ENCODE data around the gene HOXB3.
"Not testable (repeated sequence)": the region's sequence is repeated elsewhere in the genome, so short reads cannot be mapped to it uniquely, and the experiment has no call there.

HOXB3 gene

GRCh38 chr17:48527547-48527932 lies 62.5 kb downstream of the HOXB3 start:
- no peak for DNase-seq (ENCODE audit: low read depth, low spot score)

- no peak for DNase-seq (ENCODE audit: low read depth, low spot score)
Measured at GRCh38 chr17:48526608-48527546, 63.2 kb downstream of the HOXB3 start.

DNA sequence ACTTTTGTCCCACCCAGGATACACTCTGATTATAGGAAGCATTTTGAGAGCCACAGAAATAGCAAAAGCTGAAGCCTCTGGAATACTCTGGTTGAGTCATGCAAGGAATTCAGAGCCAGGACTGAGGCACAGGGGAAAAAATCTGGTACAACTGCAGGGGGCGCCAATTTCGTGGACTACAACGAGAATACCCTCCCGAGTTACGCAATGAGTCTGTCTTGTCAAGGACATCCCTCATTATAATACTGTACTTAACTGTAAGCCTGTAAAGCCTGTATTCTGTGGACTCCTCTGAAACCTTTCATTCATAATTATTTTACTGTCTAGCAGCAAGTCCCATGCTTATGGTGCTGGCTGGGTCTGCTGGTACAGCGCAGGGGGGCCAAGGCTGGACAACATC lies 67.0 kb downstream of the HOXB3 start:
- no peak for DNase-seq (ENCODE audit: low read depth, low spot score)

- no peak for DNase-seq (ENCODE audit: low read depth, low spot score)
Measured at GRCh38 chr17:48522031-48522653, 67.9 kb downstream of the HOXB3 start.

- no peak for DNase-seq (ENCODE audit: low read depth, low spot score)
Measured at GRCh38 chr17:48520631-48521079, 69.4 kb downstream of the HOXB3 start.

- DNase-seq (ENCODE audit: low read depth, low spot score), result no peak
Measured at GRCh38 chr17:48519427-48519826, 70.6 kb downstream of the HOXB3 start.

- no peak for DNase-seq (ENCODE audit: low read depth, low spot score)
Measured at GRCh38 chr17:48517478-48517877, 72.6 kb downstream of the HOXB3 start.

- DNase-seq (ENCODE audit: low read depth, low spot score), result no peak
Measured at GRCh38 chr17:48515925-48516900, 73.8 kb downstream of the HOXB3 start.

GRCh38 chr17:48514477-48514876 lies 75.6 kb downstream of the HOXB3 start:
- DNase-seq (ENCODE audit: low read depth, low spot score), result no peak

DNA sequence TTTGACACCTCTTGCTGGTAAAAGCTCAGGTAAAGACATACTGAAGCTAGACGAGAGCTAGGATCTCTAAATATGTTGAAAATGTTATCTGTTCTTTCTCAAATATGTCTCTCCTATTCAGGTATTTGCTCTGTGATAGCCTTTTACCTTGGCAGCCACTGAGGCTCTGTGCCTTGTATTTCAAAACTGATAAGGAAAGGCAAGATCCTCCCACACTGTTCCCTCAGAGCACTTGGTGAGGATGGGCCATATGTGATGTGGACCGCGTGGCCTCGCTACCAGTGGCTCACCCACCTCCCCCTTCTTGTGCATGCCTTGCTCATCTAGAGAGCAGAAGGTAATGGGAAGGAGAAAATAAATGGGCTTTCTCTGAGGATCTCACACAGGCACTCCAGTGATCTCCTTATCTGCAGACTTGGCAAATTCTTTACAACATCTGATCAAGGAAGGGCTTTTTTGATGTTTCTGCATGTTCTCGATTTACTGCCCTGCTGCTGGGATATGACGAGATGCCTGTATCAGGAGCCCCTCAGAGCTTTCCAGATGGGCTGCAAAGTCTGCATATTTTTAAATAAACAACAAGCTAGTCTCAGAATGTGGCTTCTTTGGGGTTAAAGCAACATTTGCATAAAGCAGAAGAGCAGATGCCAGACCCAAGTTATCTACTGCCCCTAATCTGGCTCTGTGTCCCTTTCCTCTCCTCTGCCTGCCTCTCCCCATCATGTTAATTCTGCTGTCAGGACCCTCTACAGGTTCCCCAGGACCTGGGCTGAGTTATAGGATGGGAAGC lies 76.2 kb downstream of the HOXB3 start:
- DNase-seq (ENCODE audit: low read depth, low spot score), result no peak

GRCh38 chr17:48513097-48513496 lies 76.9 kb downstream of the HOXB3 start:
- no peak for DNase-seq (ENCODE audit: low read depth, low spot score)

GRCh38 chr17:48510761-48511604 lies 79.1 kb downstream of the HOXB3 start:
- DNase-seq (ENCODE audit: low read depth, low spot score), result no peak

DNA sequence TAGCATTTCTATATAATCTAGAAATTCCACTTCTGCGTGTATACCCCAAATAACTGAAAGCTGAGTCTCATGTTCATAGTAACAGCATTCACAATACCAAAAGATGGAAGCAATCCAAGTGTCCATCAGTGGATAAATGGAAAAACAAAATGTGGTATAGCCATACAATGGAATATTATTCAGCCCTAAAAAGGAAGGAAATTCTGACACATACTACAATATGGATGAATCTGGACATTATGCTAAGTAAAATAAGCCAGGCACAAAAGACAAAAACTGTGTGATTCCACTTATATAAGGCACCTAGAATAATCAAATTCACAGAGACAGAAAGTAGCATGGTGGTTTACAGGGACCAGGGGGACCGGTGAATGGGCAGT lies 79.7 kb downstream of the HOXB3 start:
- no peak for DNase-seq (ENCODE audit: low read depth, low spot score)

DNA sequence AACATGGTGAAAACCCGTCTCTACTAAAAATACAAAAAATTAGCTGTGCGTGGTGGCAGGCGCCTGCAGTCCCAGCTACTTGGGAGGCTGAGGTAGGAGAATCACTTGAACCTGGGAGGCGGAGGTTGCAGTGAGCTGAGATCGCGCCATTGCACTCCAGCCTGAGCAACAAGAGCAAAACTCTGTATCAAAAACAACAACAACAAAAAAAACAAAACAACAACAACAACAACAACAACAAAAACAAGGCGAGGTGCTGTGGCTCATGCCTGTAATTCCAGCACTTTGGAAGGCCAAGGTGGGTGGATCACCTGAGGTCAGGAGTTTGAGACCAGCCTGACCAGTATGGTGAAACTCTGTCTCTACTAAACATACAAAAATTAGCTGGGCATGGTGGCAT lies 80.3 kb downstream of the HOXB3 start:
- DNase-seq (ENCODE audit: low read depth, low spot score), result not testable (repeated sequence)

DNA sequence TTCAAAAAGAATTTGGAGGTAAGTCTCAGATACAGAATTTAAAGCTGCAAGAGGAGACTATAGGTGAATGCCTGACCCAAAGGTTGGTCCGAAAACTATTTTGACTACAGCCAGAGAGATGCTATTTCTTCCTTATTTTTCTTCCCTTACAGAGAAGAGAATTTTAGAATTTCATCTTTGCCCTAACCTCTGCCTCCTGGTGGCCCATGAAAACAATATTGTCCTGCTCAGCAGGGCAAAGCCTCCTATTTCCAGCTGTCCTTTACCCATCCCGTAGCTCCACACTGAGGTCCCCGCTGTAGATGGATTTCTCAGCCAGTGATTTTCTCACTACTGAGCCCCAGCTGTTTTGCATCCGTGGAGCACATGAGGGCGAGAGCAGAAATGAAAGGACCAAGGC lies 83.8 kb downstream of the HOXB3 start:
- no peak for DNase-seq (ENCODE audit: low read depth, low spot score)

- DNase-seq (ENCODE audit: low read depth, low spot score), result no peak
Measured at GRCh38 chr17:48505788-48506187, 84.3 kb downstream of the HOXB3 start.

DNA sequence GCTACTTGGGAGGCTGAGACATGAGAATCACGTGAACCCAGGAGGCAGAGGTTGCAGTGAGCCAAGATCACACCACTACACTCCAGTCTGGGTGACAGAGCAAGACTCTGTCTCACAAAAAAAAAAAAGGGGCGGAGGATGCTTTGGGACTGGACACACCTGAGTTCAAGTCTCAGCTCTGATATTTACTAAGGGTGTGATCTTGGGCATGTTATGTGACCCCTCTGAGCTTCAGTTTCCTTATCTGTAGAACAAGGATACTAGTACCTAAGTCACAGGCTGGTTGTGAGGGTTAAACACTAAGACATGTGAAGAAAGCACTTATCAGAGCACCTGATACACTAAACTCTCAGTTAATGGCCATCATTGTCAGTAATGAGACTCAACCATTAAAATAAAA lies 85.1 kb downstream of the HOXB3 start:
- no peak for DNase-seq (ENCODE audit: low read depth, low spot score)

DNA sequence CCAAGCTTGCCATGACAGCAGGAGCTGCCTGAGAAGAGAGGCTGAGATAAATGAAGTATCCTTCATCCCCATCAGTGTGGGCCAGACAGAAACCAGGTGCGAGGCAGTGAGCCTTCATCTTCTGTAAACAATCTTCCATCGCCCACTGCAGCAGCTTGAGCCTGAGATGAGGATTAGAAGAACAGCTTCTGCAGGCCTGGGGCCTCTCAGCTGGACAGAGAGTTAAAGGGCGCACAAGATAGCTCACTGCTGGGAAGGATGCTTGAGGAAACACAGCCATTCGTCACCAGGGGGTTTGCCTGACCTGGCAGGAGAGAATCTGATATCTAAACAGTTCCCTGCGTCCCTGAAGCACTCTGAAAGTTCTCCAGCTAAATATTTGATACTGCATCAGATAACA lies 86.3 kb downstream of the HOXB3 start:
- no peak for DNase-seq (ENCODE audit: low read depth, low spot score)

DNA sequence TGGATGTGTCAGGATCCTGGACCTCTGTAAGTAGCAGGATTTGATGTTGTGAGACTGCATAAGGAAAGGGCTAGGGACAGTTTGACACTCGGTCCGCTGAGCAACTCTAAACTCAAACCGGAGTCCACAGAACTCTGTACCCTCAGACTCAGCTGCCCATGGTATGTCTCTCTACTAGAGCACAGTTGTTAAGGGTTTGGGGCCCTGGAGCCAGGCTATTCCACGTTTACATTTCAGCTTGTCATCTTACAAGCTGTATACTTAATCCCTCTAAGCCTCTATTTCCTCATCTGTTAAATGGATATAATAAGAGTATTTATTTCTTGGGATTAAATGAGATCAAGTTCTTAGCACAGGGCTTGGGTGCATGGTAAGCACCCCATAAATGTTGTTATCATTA lies 87.1 kb downstream of the HOXB3 start:
- no peak for DNase-seq (ENCODE audit: low read depth, low spot score)

DNA sequence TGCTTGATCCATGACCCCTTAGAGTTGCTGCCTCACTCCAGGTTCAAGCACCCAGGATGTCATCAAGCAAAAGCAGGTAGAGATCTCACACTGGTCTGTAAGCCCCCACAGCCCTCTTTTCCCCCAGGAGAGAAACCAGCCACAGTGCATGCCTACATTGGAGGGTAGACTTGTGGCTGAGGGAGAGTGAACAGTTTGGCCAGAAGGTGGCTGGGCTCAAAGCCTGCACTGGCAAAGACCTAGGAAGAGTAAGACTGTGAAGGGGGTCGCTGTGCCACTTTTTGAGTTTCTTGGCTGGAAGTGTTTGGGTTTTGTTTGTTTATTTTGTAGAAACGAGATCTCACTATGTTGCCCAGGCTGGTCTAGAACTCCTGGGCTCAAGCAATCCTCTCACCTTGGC lies 87.7 kb downstream of the HOXB3 start:
- no peak for DNase-seq (ENCODE audit: low read depth, low spot score)

Data from iPS DF 19.7 (cell line).